Limb (tissue), 2 donors: Measurements from ENCODE around the gene LLCFC1.
"Not testable (repeated sequence)": the region's sequence is repeated elsewhere in the genome, so short reads cannot be mapped to it uniquely, and the experiment has no call there.

Experiments used
- DNase-seq, 2 donors: peaks; one replicate each; pipeline ENCODE4 v3.0.0-alpha.2; 2016; ENCODE audit errors: extremely low spot score in 2 of 2

LLCFC1 gene

DNA sequence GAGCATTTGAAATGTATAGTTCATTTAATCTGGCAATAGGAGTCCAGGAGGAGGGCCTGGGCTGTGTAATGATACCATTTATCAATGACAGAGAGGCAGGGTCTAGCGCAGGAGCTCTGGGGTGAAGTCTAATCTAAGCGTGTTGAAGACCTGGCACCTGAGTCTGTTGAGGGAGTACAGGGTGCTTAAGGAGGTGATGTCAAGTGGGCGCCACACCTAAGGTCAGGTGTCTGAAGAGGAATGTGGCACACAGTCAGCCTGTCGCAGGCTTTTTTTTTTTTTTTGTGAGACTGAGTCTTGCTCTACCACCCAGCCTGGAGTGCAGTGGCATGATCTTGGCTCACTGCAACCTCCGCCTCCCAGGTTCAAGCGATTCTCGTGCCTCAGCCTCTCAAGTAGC, 2.3 kb downstream of the LLCFC1 start:
- no peak for DNase-seq

DNA sequence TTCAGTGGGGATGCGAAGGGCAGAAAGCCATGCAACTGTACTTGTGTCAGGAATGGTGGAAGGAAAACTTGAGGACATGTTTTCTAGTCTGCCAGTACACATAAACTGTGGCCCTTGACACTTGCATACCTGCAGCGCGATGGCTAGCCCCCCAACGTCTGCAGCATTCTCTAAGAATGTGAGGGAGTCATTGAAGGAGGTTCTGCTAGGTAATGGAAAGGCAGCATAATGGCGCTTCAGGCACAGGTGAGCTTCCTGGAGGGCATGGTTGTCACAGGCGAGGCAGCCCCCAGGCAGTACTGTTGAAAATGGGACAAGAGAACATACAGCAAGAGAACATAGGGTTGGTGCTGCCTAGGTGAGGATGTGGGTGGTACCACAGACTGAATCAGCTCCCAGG, 3.5 kb downstream of the LLCFC1 start:
- DNase-seq, result no peak

GRCh38 chr7:142943706-142944268, 4.5 kb downstream of the LLCFC1 start:
- no peak for DNase-seq

GRCh38 chr7:142945001-142945400, 5.7 kb downstream of the LLCFC1 start:
- DNase-seq, result no peak

DNA sequence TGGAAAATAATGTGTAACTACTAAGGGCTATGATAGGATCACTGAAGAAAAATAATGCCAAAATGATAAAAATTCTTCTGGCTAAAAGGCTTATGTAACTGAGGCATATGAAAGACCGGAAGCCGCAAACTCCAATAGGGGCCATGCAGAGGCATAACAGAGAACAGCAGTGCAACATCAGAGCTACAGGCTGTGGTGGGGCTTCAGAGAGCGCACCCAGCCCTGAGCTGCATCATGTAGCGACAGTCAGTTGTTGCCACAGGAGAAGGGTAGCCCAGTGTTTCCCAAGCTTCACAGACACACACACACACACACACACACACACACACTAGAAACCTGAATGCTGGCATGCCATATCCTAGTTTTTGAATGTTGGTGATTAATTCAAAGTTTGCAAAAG, 9.3 kb downstream of the LLCFC1 start:
- DNase-seq, result no peak

GRCh38 chr7:142950235-142950634, 11.0 kb downstream of the LLCFC1 start:
- DNase-seq, result no peak

DNA sequence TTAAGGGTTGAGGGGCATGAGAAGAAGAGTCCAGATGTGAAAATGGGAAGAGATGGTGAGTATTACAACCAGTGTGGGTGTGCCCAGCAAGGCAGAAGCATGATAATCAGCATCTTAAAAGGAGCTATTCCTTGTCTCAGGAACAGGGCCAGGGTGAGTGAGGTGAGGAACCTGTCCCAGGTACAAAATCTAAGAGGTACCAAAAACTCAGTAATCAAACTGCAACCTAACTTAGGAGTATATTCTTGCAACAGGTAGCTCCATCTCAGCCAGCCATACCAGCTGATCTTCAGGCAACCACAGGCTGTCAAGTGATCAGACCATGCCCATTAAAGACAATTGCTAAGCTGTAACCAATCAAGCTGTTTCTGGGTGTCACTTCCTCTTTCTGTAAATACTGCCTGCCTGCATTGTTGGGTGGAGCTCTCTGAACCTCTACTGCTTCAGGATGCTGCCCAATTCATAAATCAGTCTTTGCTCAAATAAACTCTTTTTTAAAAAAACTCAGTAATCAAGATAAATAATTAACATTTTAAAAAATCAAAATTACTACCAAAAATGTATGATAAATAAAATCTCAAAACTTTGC, 15.5 kb downstream of the LLCFC1 start:
- DNase-seq, result no peak

DNA sequence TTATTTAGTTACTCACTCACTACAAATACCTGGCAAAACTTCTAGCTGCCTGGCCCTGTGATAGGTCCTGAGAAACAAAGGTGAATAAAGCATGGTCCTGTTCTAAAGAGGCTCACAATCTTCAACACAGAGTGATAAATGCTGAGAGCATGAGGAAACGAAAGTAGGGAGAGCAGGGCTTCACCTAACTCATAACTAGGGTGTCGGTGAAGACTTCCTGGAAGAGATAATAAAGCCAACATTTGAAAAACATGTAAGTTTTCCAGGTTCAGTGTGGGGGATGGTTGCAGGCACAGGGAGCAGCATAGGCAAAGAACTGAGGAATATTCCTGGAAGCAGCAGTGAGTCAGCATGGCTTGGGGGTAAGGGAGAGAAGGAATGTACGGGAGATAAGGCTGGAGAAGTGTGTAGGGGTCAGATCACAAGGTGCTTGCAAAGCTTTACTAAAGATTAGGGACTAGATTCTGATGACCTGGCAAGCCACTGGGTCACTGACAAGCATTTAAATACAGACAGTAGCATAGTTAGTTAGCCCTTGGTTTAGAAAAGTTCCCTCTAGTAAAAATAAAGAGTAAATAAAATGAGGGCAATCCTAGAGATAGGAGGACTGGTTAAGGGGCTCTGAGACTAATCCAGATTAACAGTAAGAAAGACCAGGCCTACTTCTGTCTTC, 17.8 kb downstream of the LLCFC1 start:
- no peak for DNase-seq

DNA sequence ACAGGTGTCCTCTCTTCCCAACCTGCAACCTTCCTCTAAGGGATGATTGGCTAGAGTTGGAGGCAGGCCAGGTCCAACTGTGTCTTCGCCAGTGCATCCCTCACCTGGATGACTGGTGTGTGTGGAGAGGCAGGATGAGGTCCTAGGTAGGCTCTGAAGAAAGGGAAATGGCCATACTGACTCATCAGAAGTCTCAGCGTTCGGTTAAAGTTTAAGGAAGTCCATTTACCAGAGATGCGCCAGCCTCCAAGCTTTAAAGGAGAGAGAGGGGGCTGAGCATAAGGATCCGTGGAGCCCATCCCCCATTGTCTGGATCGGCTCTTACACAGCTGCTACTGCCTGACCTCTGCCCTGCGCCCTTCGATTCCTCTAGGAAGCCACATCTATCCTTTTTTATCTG, 18.4 kb downstream of the LLCFC1 start:
- no peak for DNase-seq

GRCh38 chr7:142959202-142959601, 19.9 kb downstream of the LLCFC1 start:
- DNase-seq, result no peak

DNA sequence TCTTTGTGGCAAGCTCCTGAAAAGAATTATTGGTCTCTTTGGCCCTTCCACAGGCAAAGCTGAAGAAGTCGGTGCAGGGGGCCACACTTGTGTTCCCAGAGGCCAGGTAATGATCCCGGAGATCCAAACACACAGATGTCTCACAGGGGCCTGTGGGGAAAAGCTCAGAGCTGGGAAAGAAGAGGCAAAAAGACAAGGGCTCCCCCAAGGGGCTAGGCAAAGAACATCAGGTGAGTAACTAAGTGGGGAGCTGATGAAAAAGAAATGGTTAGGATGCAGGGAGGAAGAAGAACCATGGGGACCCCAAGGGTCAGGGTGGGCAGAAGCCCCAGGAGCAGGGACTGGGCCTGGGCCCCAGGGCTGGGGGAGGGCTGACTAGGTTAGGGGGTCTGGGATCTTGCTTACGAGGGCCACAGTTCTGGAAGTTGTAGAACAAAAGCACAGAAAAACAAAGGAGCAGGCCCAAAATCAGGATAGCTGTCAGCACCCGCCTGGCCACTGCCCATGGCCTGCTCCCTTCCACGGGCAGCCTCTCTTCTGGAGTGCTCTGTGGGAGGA, 21.8 kb downstream of the LLCFC1 start:
- DNase-seq, result no peak

DNA sequence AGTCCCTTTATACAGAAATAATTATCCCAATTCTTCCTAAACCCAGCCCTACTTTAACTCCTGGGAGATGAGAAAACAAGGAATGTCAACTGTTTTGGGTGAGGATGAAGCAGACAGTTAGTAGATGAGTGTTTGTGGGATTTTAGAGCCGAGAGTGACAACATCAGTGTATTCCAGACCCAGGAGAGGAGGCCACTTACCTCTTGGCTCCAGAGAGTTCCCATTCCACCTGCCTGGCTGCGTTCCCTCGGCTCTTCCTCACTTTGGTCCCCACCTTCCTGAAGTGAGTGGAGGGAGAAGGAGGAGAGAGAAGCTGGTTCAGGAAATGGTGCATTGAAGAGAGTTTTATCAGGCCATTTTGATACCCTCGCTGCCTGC, 22.3 kb downstream of the LLCFC1 start:
- no peak for DNase-seq

- no peak for DNase-seq
Measured at GRCh38 chr7:142961973-142962926, 23.0 kb downstream of the LLCFC1 start, which contains the start of gene KEL. TSS of gene KEL (minus strand) at chr7:142962363. CDS start at chr7:142962206, 157 bp downstream.

DNA sequence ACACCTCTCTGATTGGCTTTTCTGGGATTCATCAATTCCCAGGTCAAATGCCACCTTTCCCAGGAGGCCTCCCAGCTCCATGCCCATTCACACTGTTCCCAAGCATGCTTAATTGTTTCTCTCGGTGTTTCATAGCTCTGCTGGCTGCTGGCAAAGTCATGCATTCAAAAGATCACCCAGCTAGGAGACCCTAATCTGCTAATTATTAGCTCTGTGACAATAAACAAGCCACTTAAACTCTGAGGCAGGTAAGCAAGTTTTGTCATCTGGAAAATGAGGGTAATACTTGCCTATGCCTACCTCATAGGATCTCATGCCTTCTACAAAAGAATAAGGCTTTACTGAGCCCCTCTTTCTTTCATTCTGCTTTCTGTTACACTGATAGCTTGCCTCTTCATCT, 23.7 kb downstream of the LLCFC1 start:
- no peak for DNase-seq

GRCh38 chr7:142963993-142964392, 24.7 kb downstream of the LLCFC1 start:
- no peak for DNase-seq

GRCh38 chr7:142964502-142965246, 25.4 kb downstream of the LLCFC1 start:
- DNase-seq, result no peak

GRCh38 chr7:142968229-142968628, 28.9 kb downstream of the LLCFC1 start:
- no peak for DNase-seq

- no peak for DNase-seq
Measured at GRCh38 chr7:142969183-142969582, 29.9 kb downstream of the LLCFC1 start.

DNA sequence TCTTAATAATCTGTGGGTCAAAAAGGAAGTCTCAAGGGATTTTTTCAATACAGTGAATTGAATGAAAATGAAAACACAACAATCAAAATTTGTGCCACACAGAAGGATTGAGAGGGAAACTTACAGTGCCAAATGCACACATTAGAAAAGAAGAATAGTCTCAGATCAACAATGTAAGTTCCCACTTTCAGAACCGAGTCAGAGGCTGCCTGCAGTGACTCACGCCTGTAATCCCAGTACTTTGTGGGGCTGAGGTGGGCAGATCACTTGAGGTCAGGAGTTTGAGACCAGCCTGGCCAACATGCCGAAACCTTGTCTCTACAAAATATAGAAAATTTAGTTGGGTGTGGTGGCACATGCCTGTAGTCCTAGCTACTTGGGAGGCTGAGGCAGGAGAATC, 35.3 kb downstream of the LLCFC1 start:
- DNase-seq, result no peak

- not testable (repeated sequence) for DNase-seq
Measured at GRCh38 chr7:142978402-142978801, 39.1 kb downstream of the LLCFC1 start.

- no peak for DNase-seq
Measured at GRCh38 chr7:142983825-142984224, 44.5 kb downstream of the LLCFC1 start.
